GM21360 (cell line): ENCODE measurements around the gene GMCL2.
"Not testable (repeated sequence)": the region's sequence is repeated elsewhere in the genome, so short reads cannot be mapped to it uniquely, and the experiment has no call there.

Source experiments
- ATAC-seq: cut with Tn5 transposase; IDR thresholded peaks from one replicate; pipeline ENCODE4 v1.9.1; 2021; ENCODE audit warnings: mild to moderate bottlenecking, moderate library complexity; ENCODE audit not compliant: unreplicated experiment

GMCL2 gene

DNA sequence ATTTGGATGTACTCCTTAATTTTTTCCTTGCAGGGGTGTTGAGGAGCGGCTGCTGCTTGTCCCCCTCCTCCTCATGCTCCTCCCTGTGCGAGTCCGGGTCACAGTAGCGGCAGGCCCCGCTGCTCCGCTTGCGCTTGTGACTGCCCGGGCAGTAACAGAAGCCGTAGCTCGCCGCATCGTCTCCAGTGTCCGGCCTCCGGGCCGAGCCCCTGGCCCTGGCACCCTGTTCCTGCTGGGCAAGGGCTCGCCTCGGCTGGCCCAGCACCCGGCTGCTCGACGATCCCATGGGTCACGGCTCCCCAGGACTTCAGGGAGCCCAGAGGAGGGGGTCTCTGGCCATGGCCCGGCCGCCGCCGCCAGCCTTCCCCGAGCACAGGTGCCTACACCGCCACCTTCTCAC is at the start of gene GMCL2:
GMCL2 (minus strand) TSS at position 358 of the 400 bp plus-strand sequence; CDS start at position 286, 72 bp downstream.
- ATAC-seq: no peak

- no peak for ATAC-seq
Measured at GRCh38 chr5:178236679-178237078, 49.5 kb upstream of the GMCL2 start.

GRCh38 chr5:178236126-178236525 is 49.0 kb upstream of the GMCL2 start:
- no peak for ATAC-seq

- no peak for ATAC-seq
Measured at GRCh38 chr5:178235588-178235974, 48.4 kb upstream of the GMCL2 start.

- no peak for ATAC-seq
Measured at GRCh38 chr5:178234750-178235587, 47.8 kb upstream of the GMCL2 start.

DNA sequence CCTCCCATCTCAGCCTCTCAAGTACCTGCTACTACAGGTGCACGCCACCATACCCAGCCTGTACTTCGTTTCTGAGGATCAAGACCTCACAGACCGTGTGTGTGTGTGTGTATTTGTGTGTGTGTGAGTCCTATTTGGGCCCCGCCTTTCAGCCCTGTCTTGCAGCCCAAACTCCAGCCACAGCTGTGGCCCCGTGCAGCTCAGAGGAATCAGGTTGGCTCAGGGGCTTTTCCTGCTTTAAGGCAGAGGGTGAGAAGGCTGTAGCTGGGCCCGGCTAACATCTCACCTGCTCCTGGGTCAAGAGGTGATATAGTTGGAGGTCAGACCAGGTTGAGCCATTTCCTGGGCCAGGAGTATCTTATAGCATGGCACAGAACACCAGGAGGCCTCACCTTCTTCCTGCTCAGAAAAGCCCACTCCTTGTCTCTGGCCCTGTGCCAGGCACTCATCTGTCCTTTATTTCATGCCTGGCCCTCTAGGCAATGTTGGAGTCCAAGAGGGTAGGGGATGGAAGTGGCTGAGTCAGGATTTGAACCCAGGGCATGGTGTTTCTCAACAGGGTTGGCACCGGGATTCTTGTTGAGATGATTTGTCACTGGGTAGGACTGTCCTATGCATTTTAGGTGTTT is 47.1 kb upstream of the GMCL2 start:
- no peak for ATAC-seq

GRCh38 chr5:178232920-178233429 is 45.8 kb upstream of the GMCL2 start:
- no peak for ATAC-seq

DNA sequence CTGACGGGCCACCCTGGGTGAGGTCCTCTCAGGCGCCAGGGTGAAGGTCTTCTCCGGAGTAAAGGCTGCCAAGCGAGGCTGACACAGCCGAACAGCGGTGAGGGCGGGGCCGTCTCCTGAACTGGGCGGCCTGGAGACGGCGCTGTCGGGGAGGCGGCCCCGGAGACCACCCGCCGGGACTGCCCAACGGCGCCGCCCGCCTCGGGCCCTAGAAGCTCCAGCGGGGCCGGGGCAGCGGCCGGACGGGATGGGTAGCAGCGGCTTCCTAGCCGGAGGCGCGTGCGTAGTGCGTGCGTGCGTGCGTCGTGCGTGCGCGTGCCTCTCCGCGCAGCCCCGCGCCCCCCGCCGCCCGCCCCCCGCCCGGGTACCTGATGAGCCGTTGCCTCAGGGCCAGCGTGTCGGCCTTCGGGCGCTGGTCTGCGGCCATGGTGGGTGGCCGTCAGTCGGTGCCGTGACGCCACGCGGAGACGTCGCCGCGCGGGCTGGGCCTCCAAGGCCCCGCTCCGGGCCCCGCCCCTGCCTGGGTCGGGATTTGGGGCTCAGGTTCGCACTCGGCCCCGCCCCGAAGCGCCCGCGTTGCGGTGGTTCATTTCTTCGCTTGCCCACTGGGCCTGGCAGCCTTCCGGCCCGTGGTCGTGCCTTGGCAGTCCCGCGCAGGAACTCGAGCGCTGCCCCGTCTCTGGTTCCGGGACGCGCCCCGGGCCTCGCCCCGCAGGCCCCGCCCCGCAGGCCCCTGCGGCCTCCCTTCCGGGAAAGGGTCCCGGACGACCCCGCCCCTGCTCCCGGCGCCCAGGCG is 45.2 kb upstream of the GMCL2 start, which contains the start of gene PHYKPL:
PHYKPL (minus strand) TSS at position 679 of the 796 bp plus-strand sequence; CDS start at position 427, 252 bp downstream.
- ATAC-seq: peak; percentile 48

- ATAC-seq: no peak
Measured at GRCh38 chr5:178231539-178232123, 44.5 kb upstream of the GMCL2 start.

DNA sequence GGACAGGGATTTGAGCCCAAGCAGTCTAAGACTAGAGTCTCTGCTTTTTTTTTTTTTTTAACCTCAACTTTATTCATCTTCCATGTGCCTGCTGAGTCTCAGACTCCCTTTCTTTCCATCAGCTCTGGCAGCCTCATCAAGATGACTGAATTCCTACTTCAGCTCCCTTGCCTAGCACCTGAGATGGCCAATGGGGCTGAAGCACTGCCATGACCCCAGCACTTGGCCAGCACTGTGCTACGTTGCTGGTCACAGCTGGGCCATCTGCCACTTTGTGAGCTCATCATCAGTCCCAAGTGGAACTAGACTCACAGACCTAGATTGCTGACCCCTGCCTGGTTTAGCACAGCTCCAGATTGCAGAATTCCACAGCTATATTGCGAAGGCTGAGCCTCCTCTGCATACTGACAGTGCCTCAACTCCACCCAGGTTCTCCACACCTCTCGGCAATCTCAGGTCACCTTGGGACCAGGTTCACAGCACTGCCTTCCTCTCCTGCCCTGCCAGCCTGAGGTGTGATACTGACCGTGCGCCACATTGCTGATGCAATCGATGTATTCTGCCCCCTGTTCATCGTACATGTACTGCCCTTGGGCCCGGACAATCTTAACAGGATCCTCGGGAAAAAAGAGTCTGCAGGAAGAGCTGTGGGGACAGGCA is 43.8 kb upstream of the GMCL2 start:
- ATAC-seq: no peak

DNA sequence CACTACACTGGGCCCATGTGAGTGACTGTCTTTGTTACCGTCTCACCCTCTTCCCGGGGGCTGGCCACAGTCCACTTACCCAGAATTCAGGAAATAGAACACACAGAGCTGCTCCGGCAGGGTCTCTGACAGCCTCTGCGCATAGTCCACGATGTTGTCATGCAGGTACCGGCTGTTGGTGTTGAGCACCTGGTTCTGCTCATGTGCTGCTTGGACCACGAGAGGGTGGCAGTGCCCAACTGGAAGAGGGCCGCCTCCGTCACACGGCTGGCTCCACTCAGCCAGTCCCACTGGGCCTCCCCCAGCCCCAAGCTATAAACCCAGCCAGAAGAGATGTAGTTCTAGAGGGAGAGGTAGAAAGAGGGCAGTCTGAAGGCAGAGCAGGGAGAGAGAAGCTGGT is 42.7 kb upstream of the GMCL2 start:
- ATAC-seq: no peak

DNA sequence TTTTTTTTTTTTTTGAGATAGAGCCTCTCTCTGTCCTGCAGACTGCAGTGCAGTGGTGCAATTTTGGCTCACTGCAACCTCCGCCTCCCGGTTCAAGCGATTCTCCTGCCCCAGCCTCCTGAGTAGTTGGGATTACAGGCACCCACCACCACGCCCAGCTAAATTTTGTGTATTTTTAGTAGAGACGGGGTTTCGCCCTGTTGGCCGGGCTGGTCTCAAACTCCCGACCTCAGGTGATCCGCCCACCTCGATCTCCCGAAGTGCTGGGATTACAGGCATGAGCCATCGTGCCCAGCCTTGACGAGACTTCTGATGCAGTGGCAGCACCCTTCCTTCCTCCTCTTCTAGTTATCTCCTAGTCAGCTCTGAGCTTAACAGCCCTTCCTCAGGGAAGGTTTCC is 41.9 kb upstream of the GMCL2 start:
- ATAC-seq: not testable (repeated sequence)

DNA sequence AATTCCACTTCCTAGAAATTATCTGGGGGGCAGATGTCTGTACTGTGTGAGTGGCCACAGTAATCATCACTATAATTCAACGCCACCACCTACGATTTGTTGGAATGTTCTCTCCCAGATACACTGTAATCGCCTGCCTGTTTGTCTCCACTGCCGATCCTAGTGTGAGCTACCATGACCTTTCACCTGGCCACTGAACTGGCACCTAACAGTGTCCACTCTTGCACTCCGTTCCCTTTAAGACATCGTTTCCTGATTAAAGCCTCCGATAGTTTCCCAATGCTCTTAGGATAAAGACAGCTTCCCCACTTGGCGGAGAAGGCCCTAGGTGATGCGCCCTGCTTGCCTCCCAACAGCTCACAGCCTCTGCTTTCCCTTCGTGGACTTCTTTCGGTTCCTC is 41.4 kb upstream of the GMCL2 start:
- no peak for ATAC-seq

DNA sequence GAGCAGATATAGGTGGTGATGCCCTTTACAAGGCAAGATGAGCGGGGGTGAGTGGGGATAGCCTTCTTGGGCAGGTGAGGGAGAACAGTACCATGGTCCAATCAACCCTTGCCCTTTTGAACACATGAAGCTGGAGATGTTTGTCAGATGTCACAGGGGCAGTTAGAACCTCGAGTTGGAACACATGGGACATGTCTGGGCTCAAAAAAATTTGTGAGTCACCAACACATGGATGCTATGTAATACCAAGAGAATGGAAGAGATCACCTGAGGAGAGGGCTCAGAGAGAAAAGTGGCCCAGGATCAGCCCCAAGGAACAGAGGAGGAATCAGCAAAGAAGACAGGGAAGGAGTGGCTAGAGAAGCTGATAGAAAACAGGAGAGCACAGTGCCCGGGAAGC is 40.8 kb upstream of the GMCL2 start:
- ATAC-seq: no peak

DNA sequence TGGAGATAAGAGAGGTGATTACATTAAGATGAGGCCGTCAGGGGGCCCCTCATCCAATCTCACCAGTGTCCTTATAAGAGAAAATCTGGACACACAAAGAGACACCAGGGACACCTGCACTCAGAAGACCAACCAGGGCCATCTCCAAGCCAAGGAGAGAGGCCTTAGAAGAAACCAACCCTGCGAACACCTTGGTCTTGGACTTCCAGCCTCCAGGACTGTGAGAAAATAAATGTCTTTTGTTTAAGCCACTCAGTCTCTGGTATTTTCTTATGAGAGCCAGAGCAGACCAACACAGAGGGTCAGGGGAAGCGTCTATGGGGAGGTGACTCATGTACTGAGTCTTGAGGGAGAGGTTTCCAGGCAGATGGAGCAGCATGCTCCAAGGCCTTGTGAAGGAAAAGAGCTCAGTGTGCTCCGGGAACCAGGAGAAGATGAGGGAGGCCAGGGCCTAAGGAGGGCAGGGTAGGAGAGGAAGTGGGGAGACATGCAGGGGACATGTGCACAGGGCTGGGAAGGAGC is 40.0 kb upstream of the GMCL2 start:
- no peak for ATAC-seq

DNA sequence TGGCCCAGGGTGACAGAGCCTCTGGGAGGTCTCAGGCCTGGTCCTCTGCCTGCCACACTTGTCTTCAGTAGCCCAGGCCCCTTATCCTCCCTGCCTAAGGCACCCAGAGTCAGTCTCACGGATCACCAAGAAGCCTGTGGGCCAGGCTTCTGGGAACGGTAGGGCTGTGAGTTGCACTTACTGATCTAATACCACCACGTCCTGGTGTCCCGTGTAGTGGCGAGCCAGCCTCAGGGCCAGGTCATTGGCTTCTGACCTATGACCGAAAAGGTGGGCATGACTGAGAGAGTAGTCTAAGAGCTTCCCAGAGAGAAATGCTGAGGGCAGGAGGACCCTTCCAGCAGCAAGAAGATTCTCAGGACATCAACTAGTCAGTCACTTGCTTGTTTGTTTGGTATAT is 38.0 kb upstream of the GMCL2 start:
- ATAC-seq: no peak

- ATAC-seq: no peak
Measured at GRCh38 chr5:178224403-178224802, 37.2 kb upstream of the GMCL2 start.

- no peak for ATAC-seq
Measured at GRCh38 chr5:178223828-178224335, 36.7 kb upstream of the GMCL2 start.

DNA sequence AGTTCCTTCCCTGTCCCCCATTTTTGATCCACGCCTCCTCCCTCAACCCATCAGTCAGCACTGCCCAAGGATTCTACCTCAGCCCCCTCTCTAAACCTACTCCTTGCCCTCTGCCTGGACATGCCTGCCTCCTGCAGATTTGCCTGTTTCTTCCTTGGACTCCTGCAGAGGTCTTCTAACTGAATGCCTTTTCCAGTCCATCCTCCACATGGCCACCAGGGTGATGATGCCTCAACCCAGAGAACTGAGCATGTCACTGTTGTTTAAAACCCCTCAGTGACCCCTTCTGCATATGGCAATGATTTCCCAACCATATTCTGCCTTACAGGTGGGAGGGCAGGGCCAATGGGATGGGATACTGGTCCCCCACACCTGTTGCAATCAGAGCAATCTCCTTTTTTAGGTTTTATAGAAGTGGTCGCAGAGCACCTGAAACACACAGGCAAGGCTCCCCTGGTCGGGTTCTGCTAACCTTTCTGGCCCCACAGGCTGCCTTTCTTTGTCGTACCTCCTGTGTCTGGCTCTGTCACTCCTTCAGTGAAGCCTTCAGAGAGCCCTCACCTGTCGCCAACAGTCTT is 36.1 kb upstream of the GMCL2 start:
- no peak for ATAC-seq

GRCh38 chr5:178222292-178222691 is 35.1 kb upstream of the GMCL2 start:
- ATAC-seq: no peak
